BLaER1 (cell line): Measurements from ENCODE around the gene NSUN6.
"Not testable (repeated sequence)": the region's sequence is repeated elsewhere in the genome, so short reads cannot be mapped to it uniquely, and the experiment has no call there.

Experiments
- H3K27ac ChIP-seq: shearing (Covaris generic); formaldehyde crosslinking; 2 replicates; pipeline ENCODE4 v1.8.1; 2022
- H3K27me3 ChIP-seq: shearing (Covaris generic); formaldehyde crosslinking; 2 replicates; pipeline ENCODE4 v1.8.1; 2022
- H3K36me3 ChIP-seq: shearing (Covaris generic); formaldehyde crosslinking; 2 replicates; pipeline ENCODE4 v1.8.1; 2022
- H3K4me1 ChIP-seq: shearing (Covaris generic); formaldehyde crosslinking; 2 replicates; pipeline ENCODE4 v1.8.1; 2022
- H3K4me2 ChIP-seq: shearing (Covaris generic); formaldehyde crosslinking; 2 replicates; pipeline ENCODE4 v1.8.1; 2022
- H3K4me3 ChIP-seq: shearing (Covaris generic); formaldehyde crosslinking; 2 replicates; pipeline ENCODE4 v1.8.1; 2022
- H3K9ac ChIP-seq: shearing (Covaris generic); formaldehyde crosslinking; 2 replicates; pipeline ENCODE4 v1.8.1; 2022
- H3K9me3 ChIP-seq: shearing (Covaris generic); formaldehyde crosslinking; 2 replicates; pipeline ENCODE4 v1.8.1; 2022
- H4K20me1 ChIP-seq: shearing (Covaris generic); formaldehyde crosslinking; 2 replicates; pipeline ENCODE4 v1.8.1; 2022
- Cebpa-rat ChIP-seq: shearing (Covaris generic); IDR thresholded peaks from 2 replicates; pipeline ENCODE4 v1.8.1; 2022

The NSUN6 gene

GRCh38 chr10:18615618-18616017, 35.8 kb downstream of the NSUN6 start:
- no peak for TF ChIP-seq Cebpa-rat
- peaks cover 61% of the 10 kb centered on the region for H3K36me3 ChIP-seq
- no peaks in the 10 kb centered on the region for H3K4me1 ChIP-seq
- no peaks in the 10 kb centered on the region for H3K27me3 ChIP-seq
- H3K4me3 ChIP-seq: no peak overlapping the region
- no peak overlapping the region for H3K4me2 ChIP-seq
- H3K9ac ChIP-seq: no peak overlapping the region
- H3K9me3 ChIP-seq: no peaks in the 10 kb centered on the region
- H3K27ac ChIP-seq: no peak overlapping the region
- H4K20me1 ChIP-seq: no peaks in the 10 kb centered on the region

- Histone ChIP-seq H3K27ac (no peak overlapping the region), H3K27me3 (no peaks in the 10 kb centered on the region), H4K20me1 (no peaks in the 10 kb centered on the region), H3K36me3 (peaks cover 66% of the 10 kb centered on the region), H3K9ac (no peak overlapping the region), H3K4me3 (no peak overlapping the region), H3K4me1 (no peaks in the 10 kb centered on the region), H3K4me2 (no peak overlapping the region), H3K9me3 (no peaks in the 10 kb centered on the region)
- TF ChIP-seq Cebpa-rat: no peak
Observed at GRCh38 chr10:18611168-18611567, 40.2 kb downstream of the NSUN6 start.

GRCh38 chr10:18610517-18610916, 40.9 kb downstream of the NSUN6 start:
- H3K27ac ChIP-seq: no peak overlapping the region
- H3K4me2 ChIP-seq: no peak overlapping the region
- no peaks in the 10 kb centered on the region for H4K20me1 ChIP-seq

GRCh38 chr10:18608596-18608995, 42.8 kb downstream of the NSUN6 start:
- Histone ChIP-seq H3K27ac (no peak overlapping the region), H3K9ac (no peak overlapping the region), H3K9me3 (no peaks in the 10 kb centered on the region), H3K4me2 (no peak overlapping the region), H4K20me1 (no peaks in the 10 kb centered on the region), H3K27me3 (no peaks in the 10 kb centered on the region), H3K4me3 (no peak overlapping the region), H3K4me1 (no peaks in the 10 kb centered on the region), H3K36me3 (peaks cover 72% of the 10 kb centered on the region)
- no peak for TF ChIP-seq Cebpa-rat

More at GRCh38 chr10:18610517-18610916, 40.9 kb downstream of the NSUN6 start:
- H3K9ac ChIP-seq: no peak overlapping the region
- H3K9me3 ChIP-seq: no peaks in the 10 kb centered on the region
- no peaks in the 10 kb centered on the region for H3K27me3 ChIP-seq
- H3K4me3 ChIP-seq: no peak overlapping the region
- TF ChIP-seq Cebpa-rat: no peak
- no peaks in the 10 kb centered on the region for H3K4me1 ChIP-seq
- peaks cover 70% of the 10 kb centered on the region for H3K36me3 ChIP-seq

- H3K9ac ChIP-seq: no peak overlapping the region
- no peaks in the 10 kb centered on the region for H4K20me1 ChIP-seq
- no peaks in the 10 kb centered on the region for H3K4me1 ChIP-seq
- H3K36me3 ChIP-seq: peaks cover 73% of the 10 kb centered on the region
- no peak overlapping the region for H3K27ac ChIP-seq
- no peak overlapping the region for H3K4me2 ChIP-seq
- no peaks in the 10 kb centered on the region for H3K27me3 ChIP-seq
- no peak overlapping the region for H3K4me3 ChIP-seq
- no peak for TF ChIP-seq Cebpa-rat
- H3K9me3 ChIP-seq: no peaks in the 10 kb centered on the region
Observed at GRCh38 chr10:18607503-18608378, 43.6 kb downstream of the NSUN6 start.

- Histone ChIP-seq H3K9ac (no peak overlapping the region), H3K27ac (no peak overlapping the region), H3K4me3 (no peak overlapping the region), H3K9me3 (no peaks in the 10 kb centered on the region), H4K20me1 (no peaks in the 10 kb centered on the region), H3K4me1 (no peaks in the 10 kb centered on the region), H3K36me3 (peaks cover 70% of the 10 kb centered on the region), H3K27me3 (no peaks in the 10 kb centered on the region), H3K4me2 (no peak overlapping the region)
- TF ChIP-seq Cebpa-rat: no peak
Observed at GRCh38 chr10:18606051-18606695, 45.2 kb downstream of the NSUN6 start.

GRCh38 chr10:18601321-18601720, 50.1 kb downstream of the NSUN6 start:
- Histone ChIP-seq H3K4me1 (no peaks in the 10 kb centered on the region), H4K20me1 (no peaks in the 10 kb centered on the region), H3K4me2 (no peak overlapping the region), H3K27me3 (no peaks in the 10 kb centered on the region), H3K27ac (no peak overlapping the region), H3K9me3 (no peaks in the 10 kb centered on the region), H3K36me3 (peaks cover 50% of the 10 kb centered on the region), H3K9ac (no peak overlapping the region), H3K4me3 (no peak overlapping the region)
- TF ChIP-seq Cebpa-rat: no peak

- peaks cover 52% of the 10 kb centered on the region for H3K36me3 ChIP-seq
- no peaks in the 10 kb centered on the region for H4K20me1 ChIP-seq
- H3K4me3 ChIP-seq: no peak overlapping the region
- H3K4me1 ChIP-seq: no peaks in the 10 kb centered on the region
- no peak overlapping the region for H3K4me2 ChIP-seq
- H3K9me3 ChIP-seq: no peaks in the 10 kb centered on the region
- no peak overlapping the region for H3K9ac ChIP-seq
- H3K27ac ChIP-seq: no peak overlapping the region
- no peak for TF ChIP-seq Cebpa-rat
- H3K27me3 ChIP-seq: no peaks in the 10 kb centered on the region
Observed at GRCh38 chr10:18599392-18599791, 52.0 kb downstream of the NSUN6 start.

GRCh38 chr10:18594574-18595156, 56.7 kb downstream of the NSUN6 start:
- H4K20me1 ChIP-seq: no peaks in the 10 kb centered on the region
- no peak overlapping the region for H3K4me3 ChIP-seq
- no peak overlapping the region for H3K4me2 ChIP-seq
- no peak overlapping the region for H3K27ac ChIP-seq
- H3K27me3 ChIP-seq: no peaks in the 10 kb centered on the region
- no peak overlapping the region for H3K9ac ChIP-seq
- no peaks in the 10 kb centered on the region for H3K4me1 ChIP-seq
- TF ChIP-seq Cebpa-rat: no peak
- peaks cover 56% of the 10 kb centered on the region for H3K36me3 ChIP-seq
- H3K9me3 ChIP-seq: peaks cover 21% of the 10 kb centered on the region

- not testable (repeated sequence) for H3K9ac ChIP-seq, H3K4me3 ChIP-seq, H3K27me3 ChIP-seq, H4K20me1 ChIP-seq, H3K4me1 ChIP-seq, H3K4me2 ChIP-seq, H3K27ac ChIP-seq
- peaks cover 86% of the 10 kb centered on the region for H3K36me3 ChIP-seq
- peaks cover 56% of the 10 kb centered on the region for H3K9me3 ChIP-seq
Observed at GRCh38 chr10:18591141-18591540, 60.2 kb downstream of the NSUN6 start.

GRCh38 chr10:18586637-18587036, 64.8 kb downstream of the NSUN6 start:
- not testable (repeated sequence) for H3K27ac ChIP-seq, H3K9ac ChIP-seq, H3K4me2 ChIP-seq, H3K4me3 ChIP-seq, H4K20me1 ChIP-seq, H3K27me3 ChIP-seq
- Histone ChIP-seq H3K36me3 (peaks cover 75% of the 10 kb centered on the region), H3K4me1 (peaks cover 29% of the 10 kb centered on the region), H3K9me3 (peaks cover 79% of the 10 kb centered on the region)
